Measurements from ENCODE around the gene ZFP36. TPM values are rescaled to one million over a fixed set of nuclear protein-coding genes. Genes with fewer than 3 reads are reported as not detected.

Gene ZFP36
- total and polyA plus RNA-seq, 2 of the 8 experiments (the other 6 are each of a cell fraction or from before 2014, with no cell fraction given) = 4.0 to 10.9 TPM

GRCh38 chr19:39445196-39446111, 38.8 kb downstream of the ZFP36 start, which contains the start of gene SUPT5H (continued):
- no peak for TF ChIP-seq RFX5 (IDR thresholded peaks at IDR 0.05; ENCODE audit: borderline replicate concordance, low read depth, low read length)
- no peak for TF ChIP-seq SIX5 (IDR thresholded peaks at IDR 0.05; ENCODE audit: low read depth, low read length)
- no peak for TF ChIP-seq SIRT6 (IDR thresholded peaks at IDR 0.05; ENCODE audit: low read length)
- peak; percentile 85 for TF ChIP-seq CREB1 (IDR thresholded peaks at IDR 0.05)
- TF ChIP-seq CHD2 (IDR thresholded peaks at IDR 0.05; ENCODE audit: low read length) = peak; percentile 100
- no peak for TF ChIP-seq TCF12 (IDR thresholded peaks at IDR 0.05; ENCODE audit: low read depth, low read length)
- TF ChIP-seq TAF1 (IDR thresholded peaks at IDR 0.05; ENCODE audit: low read depth, low read length) = peak; percentile 95

Data from H1 (cell line).